22Rv1 (cell line): ENCODE results near the gene ARHGEF17.
A peak's percentile ranks its signal among the peaks of the same experiment; 100 is the strongest.

Source experiments
- H3K27ac ChIP-seq: fragments of 450-650 bp; 2 replicates; pipeline ENCODE4 v1.5.1; 2017
- ZFX ChIP-seq: fragments of 450-650 bp; IDR thresholded peaks from 2 replicates; pipeline ENCODE4 v1.6.1; 2017; ENCODE audit warnings: antibody characterized with exemption, borderline replicate concordance
- TF ChIP-seq, protein P1 (sequence below): fragments of 450-650 bp; IDR thresholded peaks from 2 replicates; pipeline ENCODE4 v1.5.1; 2017; ENCODE audit warnings: mild to moderate bottlenecking

The ARHGEF17 gene

DNA sequence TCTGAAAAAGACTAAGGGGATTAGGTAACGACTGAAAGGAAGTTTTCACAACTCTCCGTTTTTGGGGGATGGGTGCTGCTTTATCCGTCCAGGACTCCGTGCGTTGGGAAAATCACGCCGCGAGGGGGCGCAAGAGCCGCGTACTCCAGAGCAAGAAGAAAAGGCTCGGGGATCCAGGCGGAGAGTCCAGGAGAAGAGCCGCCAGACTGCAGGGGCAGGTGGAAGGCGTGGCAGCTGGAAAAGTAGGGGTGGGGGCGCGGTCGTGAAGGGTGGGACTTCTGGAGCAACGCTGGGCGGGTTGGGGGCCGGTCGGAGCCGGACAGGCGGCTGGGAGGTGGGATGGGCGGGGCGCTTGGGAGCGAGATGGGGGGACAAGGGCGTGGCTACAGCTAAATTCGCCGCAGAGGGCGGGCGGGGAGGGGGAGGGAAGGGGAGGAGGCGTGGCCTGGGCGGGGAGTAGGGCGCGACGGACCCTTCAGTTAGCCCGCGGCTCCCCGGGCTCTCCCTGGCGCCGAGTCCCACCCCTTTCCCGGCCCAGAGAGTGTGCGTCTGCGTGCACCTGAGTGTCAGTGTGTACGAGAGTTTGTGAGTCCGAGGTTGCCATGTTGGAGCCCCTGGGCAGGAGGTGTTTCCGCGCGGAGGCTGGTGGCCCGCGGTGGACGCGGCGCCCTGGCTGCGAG is 613 bp upstream of the ARHGEF17 start:
- peak overlapping the region; percentile 89 for H3K27ac ChIP-seq
- TF ChIP-seq, protein P1, sequence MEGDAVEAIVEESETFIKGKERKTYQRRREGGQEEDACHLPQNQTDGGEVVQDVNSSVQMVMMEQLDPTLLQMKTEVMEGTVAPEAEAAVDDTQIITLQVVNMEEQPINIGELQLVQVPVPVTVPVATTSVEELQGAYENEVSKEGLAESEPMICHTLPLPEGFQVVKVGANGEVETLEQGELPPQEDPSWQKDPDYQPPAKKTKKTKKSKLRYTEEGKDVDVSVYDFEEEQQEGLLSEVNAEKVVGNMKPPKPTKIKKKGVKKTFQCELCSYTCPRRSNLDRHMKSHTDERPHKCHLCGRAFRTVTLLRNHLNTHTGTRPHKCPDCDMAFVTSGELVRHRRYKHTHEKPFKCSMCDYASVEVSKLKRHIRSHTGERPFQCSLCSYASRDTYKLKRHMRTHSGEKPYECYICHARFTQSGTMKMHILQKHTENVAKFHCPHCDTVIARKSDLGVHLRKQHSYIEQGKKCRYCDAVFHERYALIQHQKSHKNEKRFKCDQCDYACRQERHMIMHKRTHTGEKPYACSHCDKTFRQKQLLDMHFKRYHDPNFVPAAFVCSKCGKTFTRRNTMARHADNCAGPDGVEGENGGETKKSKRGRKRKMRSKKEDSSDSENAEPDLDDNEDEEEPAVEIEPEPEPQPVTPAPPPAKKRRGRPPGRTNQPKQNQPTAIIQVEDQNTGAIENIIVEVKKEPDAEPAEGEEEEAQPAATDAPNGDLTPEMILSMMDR = peak; percentile 87
- no peak for TF ChIP-seq ZFX

DNA sequence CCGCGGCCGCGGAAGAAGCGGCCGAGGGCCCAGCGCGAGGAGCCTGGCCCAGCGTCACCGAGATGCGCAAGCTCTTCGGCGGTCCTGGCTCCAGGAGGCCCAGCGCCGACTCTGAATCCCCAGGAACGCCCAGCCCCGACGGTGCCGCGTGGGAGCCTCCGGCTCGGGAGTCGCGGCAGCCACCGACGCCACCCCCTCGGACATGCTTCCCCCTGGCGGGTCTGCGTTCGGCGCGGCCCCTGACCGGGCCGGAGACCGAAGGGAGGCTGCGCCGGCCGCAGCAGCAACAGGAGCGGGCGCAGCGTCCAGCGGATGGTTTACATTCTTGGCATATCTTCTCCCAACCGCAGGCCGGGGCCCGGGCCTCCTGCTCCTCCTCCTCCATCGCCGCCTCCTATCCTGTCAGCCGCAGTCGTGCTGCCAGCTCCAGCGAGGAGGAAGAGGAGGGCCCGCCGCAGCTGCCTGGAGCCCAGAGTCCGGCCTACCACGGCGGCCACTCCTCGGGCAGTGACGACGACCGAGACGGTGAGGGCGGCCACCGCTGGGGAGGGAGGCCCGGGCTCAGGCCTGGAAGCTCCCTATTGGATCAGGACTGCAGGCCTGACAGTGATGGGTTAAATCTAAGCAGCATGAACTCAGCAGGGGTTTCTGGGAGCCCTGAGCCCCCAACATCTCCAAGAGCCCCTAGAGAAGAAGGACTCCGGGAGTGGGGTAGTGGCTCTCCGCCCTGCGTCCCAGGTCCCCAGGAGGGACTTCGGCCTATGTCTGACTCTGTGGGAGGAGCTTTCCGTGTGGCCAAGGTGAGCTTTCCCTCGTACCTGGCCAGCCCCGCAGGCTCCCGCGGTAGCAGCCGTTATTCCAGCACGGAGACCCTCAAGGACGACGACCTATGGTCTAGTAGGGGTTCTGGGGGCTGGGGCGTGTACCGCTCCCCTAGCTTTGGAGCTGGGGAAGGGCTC is 1.2 kb downstream of the ARHGEF17 start:
- H3K27ac ChIP-seq = peak overlapping the region; percentile 89
- TF ChIP-seq, protein P1 = no peak
- TF ChIP-seq ZFX = no peak

DNA sequence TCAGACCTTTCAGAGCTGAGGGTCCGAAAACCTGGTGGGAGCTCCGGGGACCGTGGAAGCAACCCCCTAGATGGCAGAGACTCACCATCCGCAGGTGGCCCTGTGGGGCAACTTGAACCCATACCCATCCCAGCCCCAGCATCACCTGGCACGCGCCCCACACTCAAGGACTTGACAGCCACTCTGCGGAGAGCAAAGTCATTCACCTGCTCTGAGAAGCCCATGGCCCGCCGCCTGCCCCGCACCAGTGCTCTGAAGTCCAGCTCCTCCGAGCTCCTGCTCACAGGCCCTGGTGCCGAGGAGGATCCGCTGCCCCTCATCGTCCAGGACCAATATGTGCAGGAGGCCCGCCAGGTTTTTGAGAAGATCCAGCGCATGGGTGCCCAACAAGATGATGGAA is 2.0 kb downstream of the ARHGEF17 start:
- no peak overlapping the region for H3K27ac ChIP-seq
- TF ChIP-seq, protein P1 = no peak
- no peak for TF ChIP-seq ZFX

DNA sequence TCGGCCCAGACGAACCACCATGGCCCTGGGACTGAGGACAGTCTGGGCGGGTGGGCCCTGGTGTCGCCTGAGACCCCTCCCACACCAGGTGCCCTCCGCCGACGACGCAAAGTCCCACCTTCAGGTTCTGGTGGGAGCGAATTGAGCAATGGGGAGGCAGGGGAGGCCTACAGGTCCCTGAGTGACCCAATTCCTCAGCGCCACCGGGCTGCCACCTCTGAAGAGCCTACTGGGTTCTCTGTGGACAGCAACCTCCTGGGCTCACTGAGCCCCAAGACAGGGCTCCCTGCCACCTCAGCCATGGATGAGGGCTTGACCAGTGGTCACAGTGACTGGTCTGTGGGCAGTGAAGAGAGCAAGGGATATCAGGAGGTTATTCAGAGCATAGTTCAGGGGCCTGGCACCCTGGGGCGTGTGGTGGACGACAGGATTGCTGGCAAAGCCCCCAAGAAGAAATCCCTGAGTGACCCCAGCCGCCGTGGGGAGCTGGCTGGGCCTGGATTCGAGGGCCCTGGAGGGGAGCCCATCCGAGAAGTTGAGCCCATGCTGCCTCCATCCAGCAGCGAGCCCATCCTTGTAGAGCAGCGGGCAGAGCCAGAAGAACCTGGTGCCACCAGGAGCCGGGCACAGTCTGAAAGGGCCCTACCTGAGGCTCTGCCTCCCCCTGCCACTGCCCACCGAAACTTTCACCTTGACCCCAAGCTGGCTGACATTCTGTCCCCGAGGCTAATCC is 2.8 kb downstream of the ARHGEF17 start:
- TF ChIP-seq, protein P1 = no peak
- no peak for TF ChIP-seq ZFX
- H3K27ac ChIP-seq = no peak overlapping the region

DNA sequence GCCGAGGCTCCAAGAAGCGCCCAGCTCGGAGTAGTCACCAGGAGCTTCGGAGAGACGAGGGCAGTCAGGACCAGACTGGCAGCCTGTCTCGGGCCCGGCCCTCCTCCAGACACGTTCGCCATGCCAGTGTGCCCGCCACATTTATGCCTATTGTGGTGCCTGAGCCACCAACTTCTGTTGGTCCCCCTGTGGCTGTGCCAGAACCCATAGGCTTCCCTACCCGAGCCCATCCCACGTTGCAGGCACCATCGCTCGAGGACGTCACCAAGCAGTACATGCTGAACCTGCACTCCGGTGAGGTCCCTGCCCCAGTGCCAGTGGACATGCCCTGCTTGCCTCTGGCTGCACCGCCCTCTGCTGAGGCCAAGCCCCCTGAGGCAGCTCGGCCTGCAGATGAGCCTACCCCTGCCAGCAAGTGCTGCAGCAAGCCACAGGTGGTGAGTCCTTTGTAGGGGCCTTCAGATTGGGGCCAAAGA is 3.4 kb downstream of the ARHGEF17 start:
- no peak for TF ChIP-seq ZFX
- TF ChIP-seq, protein P1 = no peak
- H3K27ac ChIP-seq = no peak overlapping the region

DNA sequence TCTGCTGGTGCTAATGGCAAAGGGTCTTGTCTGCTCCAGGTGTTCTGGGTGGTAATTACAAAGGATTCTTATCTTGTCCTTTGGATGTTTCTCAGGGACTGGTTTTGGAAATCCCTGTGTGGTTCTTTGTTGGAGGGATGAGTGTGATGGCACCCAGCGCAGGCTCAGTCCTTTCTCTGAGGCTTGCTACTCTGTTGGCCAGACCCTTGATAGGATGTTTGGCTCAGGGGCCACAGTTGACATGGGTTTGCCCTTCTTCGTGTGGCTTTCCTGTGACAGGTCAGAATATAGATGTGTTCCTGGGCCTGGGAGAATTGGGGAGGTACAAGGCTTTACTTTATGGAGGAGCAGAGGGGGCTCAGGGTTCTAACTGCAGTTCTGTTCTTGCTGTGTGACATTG is 4.0 kb downstream of the ARHGEF17 start:
- TF ChIP-seq, protein P1 = no peak
- TF ChIP-seq ZFX = no peak
- H3K27ac ChIP-seq = no peak overlapping the region
